Endometrium (tissue), 2 donors: ENCODE results near the gene NEIL1.
"Not testable (repeated sequence)": the region's sequence is repeated elsewhere in the genome, so short reads cannot be mapped to it uniquely, and the experiment has no call there.

Experiments used
- FAIRE-seq: peaks from 2 replicates; lab custom pipeline; 2012; peaks lifted over from hg19 to GRCh38; lab: Jason Lieb, UNC
- donor health status: control.
- donor health status: control.

NEIL1 gene

GRCh38 chr15:75380773-75381172, 33.9 kb downstream of the NEIL1 start:
- no peak for FAIRE-seq

- FAIRE-seq = not testable (repeated sequence)
Observed at GRCh38 chr15:75383986-75384385, 37.1 kb downstream of the NEIL1 start.

- no peak for FAIRE-seq
Observed at GRCh38 chr15:75389791-75390382, 43.0 kb downstream of the NEIL1 start.

GRCh38 chr15:75397494-75397893, 50.7 kb downstream of the NEIL1 start:
- no peak for FAIRE-seq

- FAIRE-seq = no peak
Observed at GRCh38 chr15:75403892-75404291, 57.1 kb downstream of the NEIL1 start.
